GM10248 (cell line): ENCODE data around the gene CASQ2.

Source experiments
- CTCF ChIA-PET: fragments of 300-600 bp; sonication (Branson Sonifier 250); formaldehyde crosslinking; extraction: SDS; loops from one replicate; lab custom pipeline; 2021; ENCODE audit warnings: antibody characterized with exemption; lab: Yijun Ruan, JAX
- POLR2A ChIA-PET: fragments of 350-650 bp; sonication (Branson Sonifier 250); formaldehyde crosslinking; extraction: SDS; loops from one replicate; lab custom pipeline; 2020; ENCODE audit warnings: antibody characterized with exemption; lab: Yijun Ruan, JAX
- DNase-seq: peaks from one replicate; pipeline ENCODE4 v3.0.0; 2012; ENCODE audit errors: extremely low spot score
- TF ChIP-seq, protein P1 (sequence below): IDR thresholded peaks from 2 replicates; pipeline ENCODE4 v1.5.1; 2012; ENCODE audit warnings: mild to moderate bottlenecking, low read depth; ENCODE audit errors: extremely low read depth, missing control alignments, control extremely low read depth

Gene CASQ2

DNA sequence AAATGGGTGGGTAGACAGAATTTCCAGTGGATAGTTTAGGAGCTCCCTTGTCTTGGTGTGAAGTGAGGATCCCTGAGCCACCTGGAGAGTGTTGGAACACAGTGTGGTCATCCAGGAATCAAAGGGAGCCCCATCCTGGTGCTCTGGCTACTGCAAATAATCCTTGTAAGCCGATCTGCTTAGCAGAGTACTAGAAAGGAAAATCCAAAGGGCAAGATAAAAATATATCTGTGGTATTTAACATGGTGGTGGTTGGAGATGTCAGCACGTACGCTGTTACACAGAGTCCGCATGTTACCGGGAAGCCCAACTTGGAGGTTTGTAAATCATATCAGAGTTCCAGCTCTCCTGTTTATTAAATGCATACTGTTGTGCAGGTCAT is 87.8 kb downstream of the CASQ2 start:
- TF ChIP-seq, protein P1, sequence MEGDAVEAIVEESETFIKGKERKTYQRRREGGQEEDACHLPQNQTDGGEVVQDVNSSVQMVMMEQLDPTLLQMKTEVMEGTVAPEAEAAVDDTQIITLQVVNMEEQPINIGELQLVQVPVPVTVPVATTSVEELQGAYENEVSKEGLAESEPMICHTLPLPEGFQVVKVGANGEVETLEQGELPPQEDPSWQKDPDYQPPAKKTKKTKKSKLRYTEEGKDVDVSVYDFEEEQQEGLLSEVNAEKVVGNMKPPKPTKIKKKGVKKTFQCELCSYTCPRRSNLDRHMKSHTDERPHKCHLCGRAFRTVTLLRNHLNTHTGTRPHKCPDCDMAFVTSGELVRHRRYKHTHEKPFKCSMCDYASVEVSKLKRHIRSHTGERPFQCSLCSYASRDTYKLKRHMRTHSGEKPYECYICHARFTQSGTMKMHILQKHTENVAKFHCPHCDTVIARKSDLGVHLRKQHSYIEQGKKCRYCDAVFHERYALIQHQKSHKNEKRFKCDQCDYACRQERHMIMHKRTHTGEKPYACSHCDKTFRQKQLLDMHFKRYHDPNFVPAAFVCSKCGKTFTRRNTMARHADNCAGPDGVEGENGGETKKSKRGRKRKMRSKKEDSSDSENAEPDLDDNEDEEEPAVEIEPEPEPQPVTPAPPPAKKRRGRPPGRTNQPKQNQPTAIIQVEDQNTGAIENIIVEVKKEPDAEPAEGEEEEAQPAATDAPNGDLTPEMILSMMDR, result no peak
- DNase-seq, result no peak
- CTCF ChIA-PET, result interaction anchor here (1.1 to 2.8 kb wide), 4 partner anchors 9 to 28 kb away, joined by 3 to 12 read pairs (median 3); no protein-coding TSS in a partner anchor
- POLR2A ChIA-PET, result no interaction called here

DNA sequence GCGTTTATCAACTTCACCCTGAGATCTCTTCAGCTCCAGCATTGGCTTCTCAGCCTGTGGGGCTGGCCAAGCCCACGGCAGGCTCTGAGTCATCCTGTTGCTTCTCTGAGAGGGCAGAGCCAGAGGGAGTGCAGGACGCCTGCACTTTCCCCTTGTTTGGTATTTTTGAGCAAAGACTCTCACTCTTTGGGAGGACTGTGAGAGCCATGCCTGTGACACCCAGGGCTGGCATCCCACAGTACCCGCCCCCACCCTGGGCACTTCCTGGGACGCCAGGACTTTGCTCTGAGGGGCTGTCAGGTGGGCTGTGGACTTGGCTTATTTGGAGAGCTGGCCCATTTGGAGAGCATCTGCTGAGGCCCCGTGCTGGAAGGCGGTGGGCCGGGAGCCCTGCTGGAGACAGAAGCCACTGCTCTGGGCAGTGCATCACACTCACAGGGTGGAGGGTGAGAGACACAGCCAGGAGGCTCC is 89.3 kb downstream of the CASQ2 start:
- ChIA-PET POLR2A (no interaction called here), CTCF (interaction anchor here (0.6 to 2.8 kb wide), 6 partner anchors 10 to 36 kb away, joined by 3 to 12 read pairs (median 4); no protein-coding TSS in a partner anchor)
- DNase-seq, result no peak
- TF ChIP-seq, protein P1, result no peak

DNA sequence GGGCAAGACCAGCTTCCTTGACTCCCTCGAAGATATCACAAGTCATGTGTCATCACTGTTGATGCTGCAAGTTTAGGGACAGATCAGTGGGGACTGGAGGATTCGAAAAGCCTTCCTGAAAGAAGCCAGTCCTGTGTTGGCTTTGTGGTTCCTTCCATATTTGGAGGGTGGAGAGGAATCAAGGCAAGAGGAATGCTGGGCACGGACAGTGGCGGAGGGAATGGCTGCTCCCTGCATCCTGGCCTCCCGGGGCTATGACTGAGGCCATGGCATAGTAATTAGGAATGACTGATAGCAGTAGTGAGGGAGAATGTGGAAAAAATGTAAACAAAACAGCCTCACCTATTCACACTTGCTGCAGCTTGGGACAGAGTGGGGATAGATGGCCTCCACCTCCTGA is 90.4 kb downstream of the CASQ2 start:
- TF ChIP-seq, protein P1, result no peak
- ChIA-PET CTCF (interaction anchor here (1.2 to 2.8 kb wide), 5 partner anchors 9 to 35 kb away, joined by 3 to 12 read pairs (median 4); no protein-coding TSS in a partner anchor), POLR2A (no interaction called here)
- no peak for DNase-seq

DNA sequence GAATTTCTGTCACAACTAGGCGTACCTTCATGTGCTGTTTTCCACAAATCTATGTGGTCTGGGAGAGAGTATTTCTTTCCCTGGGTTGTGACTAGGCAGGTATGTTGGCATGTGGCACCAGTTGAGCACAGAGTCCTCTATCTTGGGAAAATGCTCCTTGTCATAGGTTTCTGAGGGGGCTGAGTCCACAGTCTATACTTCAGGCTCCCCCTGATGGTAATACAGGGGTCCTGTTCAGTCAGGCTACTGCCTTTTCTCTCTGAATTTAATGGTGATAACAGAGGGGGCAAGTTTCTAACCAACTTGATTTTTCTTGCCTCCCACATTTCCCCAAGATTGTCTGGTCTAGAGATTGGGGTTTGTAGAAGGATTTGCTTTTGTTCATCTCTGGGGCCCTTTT is 90.9 kb downstream of the CASQ2 start:
- POLR2A ChIA-PET, result no interaction called here
- CTCF ChIA-PET, result no interaction called here
- TF ChIP-seq, protein P1, result peak; percentile 26
- DNase-seq, result no peak

DNA sequence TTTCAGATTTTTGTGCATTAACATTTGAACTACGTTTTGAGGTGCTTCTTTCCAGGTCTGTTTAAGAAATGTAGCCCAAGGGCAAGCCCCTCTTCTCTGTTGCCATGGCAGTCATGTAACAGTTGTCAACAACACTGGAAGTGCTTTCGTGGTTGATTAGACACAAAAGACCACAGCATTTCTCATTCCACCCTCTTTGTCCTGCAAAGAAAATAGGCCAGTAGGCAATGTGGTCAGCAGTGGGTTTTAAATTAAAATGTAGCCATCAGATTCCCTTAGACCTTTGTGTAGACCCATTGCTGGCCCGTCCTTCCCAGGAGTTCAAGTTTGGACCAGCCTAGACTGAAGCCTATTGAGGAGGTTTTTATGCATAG is 91.3 kb downstream of the CASQ2 start:
- no peak for DNase-seq
- TF ChIP-seq, protein P1, result no peak
- POLR2A ChIA-PET, result no interaction called here
- CTCF ChIA-PET, result no interaction called here

DNA sequence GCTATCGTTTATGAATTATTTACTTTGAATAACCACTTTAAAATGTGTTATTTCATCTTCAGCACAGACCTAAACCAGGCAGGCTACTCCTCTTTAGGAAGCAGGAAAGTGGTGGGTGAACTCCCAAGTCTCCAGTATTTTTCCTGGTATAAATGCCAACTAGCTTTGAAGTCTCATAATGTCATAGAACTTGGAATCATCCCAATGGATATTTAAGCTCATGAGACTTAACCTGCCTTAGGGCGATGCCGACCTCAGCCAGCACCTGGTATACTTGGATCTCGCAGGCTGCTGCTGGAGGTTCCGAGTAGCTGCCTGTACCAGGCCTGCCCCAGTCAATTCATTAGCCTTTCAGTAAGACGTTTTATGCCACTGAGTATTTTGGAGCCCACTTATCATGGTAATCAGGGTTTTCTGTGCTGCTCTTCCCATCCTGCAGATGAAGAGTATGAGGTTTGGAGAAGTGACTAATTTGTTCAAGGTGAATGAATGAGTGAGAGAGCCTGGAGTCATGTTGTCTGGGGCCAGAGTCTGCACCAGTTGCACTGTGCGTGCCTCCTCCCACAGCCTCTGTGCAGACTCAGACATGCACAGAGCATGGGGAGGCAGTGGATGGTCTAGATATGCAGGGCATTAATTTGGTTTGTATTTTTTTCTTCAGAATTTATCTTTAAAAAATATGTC is 91.9 kb downstream of the CASQ2 start:
- ChIA-PET CTCF (interaction anchor here (5.2 kb wide), 1 partner anchor 31 kb away, joined by 30 read pairs; no protein-coding TSS in a partner anchor), POLR2A (no interaction called here)
- TF ChIP-seq, protein P1, result no peak

More for the DNA sequence above, 91.9 kb downstream of the CASQ2 start:
- no peak for DNase-seq
